HG02623 (cell line): ENCODE data around the gene RBM15.

Source experiments
- ATAC-seq: cut with Tn5 transposase; IDR thresholded peaks from one replicate; pipeline ENCODE4 v1.9.1; 2021; ENCODE audit warnings: moderate library complexity; ENCODE audit not compliant: unreplicated experiment

RBM15 gene

GRCh38 chr1:110338886-110339406 is at the start of gene RBM15:
RBM15 (plus strand) TSS chr1:110339377; CDS start chr1:110339406, 29 bp downstream.
- ATAC-seq, result peak; percentile 66

- ATAC-seq, result no peak
Measured at GRCh38 chr1:110291241-110292030, 47.7 kb upstream of the RBM15 start.

- no peak for ATAC-seq
Measured at GRCh38 chr1:110292031-110292741, 47.0 kb upstream of the RBM15 start.

- ATAC-seq, result no peak
Measured at GRCh38 chr1:110293601-110294104, 45.5 kb upstream of the RBM15 start.

- ATAC-seq, result no peak
Measured at GRCh38 chr1:110294308-110294707, 44.9 kb upstream of the RBM15 start.

- ATAC-seq, result no peak
Measured at GRCh38 chr1:110298991-110299390, 40.2 kb upstream of the RBM15 start.

- ATAC-seq, result no peak
Measured at GRCh38 chr1:110300412-110301085, 38.6 kb upstream of the RBM15 start.

GRCh38 chr1:110302836-110303235 is 36.3 kb upstream of the RBM15 start:
- ATAC-seq, result no peak

GRCh38 chr1:110305900-110306420 is 33.2 kb upstream of the RBM15 start:
- ATAC-seq, result no peak

GRCh38 chr1:110307239-110307974 is 31.8 kb upstream of the RBM15 start:
- ATAC-seq, result no peak

- no peak for ATAC-seq
Measured at GRCh38 chr1:110308247-110308646, 30.9 kb upstream of the RBM15 start.

GRCh38 chr1:110309139-110309538 is 30.0 kb upstream of the RBM15 start:
- no peak for ATAC-seq

- no peak for ATAC-seq
Measured at GRCh38 chr1:110309767-110310166, 29.4 kb upstream of the RBM15 start.

- ATAC-seq, result no peak
Measured at GRCh38 chr1:110310300-110310699, 28.9 kb upstream of the RBM15 start.

- ATAC-seq, result no peak
Measured at GRCh38 chr1:110312188-110313121, 26.7 kb upstream of the RBM15 start.

- ATAC-seq, result no peak
Measured at GRCh38 chr1:110316735-110317134, 22.4 kb upstream of the RBM15 start.

- no peak for ATAC-seq
Measured at GRCh38 chr1:110318046-110318445, 21.1 kb upstream of the RBM15 start.

GRCh38 chr1:110319332-110320167 is 19.6 kb upstream of the RBM15 start:
- ATAC-seq, result no peak
